ENCODE results near the gene SCRT2. TPM values are rescaled to one million over a fixed set of nuclear protein-coding genes. Genes with fewer than 3 reads are reported as not detected.
A peak's percentile ranks its signal among the peaks of the same experiment; 100 is the strongest.

The SCRT2 gene
- total RNA-seq, 1 experiment from 2014 or later, result not detected

GRCh38 chr20:676967-677366 is 1.4 kb upstream of the SCRT2 start:
- H3K4me3 ChIP-seq (ENCODE audit: low read depth, low read length), result no peak overlapping the region
- BruUV-seq (replicated peaks), result no TSS peak
- peaks cover 3% of the 10 kb centered on the region; the same call in 1 of the 2 replicates for H3K27me3 ChIP-seq (replicated peaks; ENCODE audit: control insufficient read depth, insufficient read depth, low read length)
- H3K27ac Mint-ChIP-seq (ENCODE audit: unreplicated experiment), result no peak overlapping the region
- ChIA-PET CTCF (no interaction called here), POLR2A (no interaction called here)
- no peak overlapping the region for H3K4me3 Mint-ChIP-seq (ENCODE audit: unreplicated experiment)
- H3K4me1 Mint-ChIP-seq (ENCODE audit: low read depth, unreplicated experiment), result peaks cover 7% of the 10 kb centered on the region
- H3K36me3 ChIP-seq (ENCODE audit: control insufficient read depth, insufficient read depth, low read length), result no peaks in the 10 kb centered on the region
- no peaks in the 10 kb centered on the region for H3K36me3 Mint-ChIP-seq (ENCODE audit: insufficient read depth, unreplicated experiment)
- H3K27me3 Mint-ChIP-seq (ENCODE audit: insufficient read depth, unreplicated experiment), result peaks cover 24% of the 10 kb centered on the region
- no peak for TF ChIP-seq CTCF (IDR thresholded peaks at IDR 0.05; ENCODE audit: insufficient read depth in 1 of 2, low read depth in 1 of 2, low read length in 1 of 2, severe bottlenecking in 1 of 2, unreplicated experiment in 1 of 2)
- no peaks in the 10 kb centered on the region for H3K9me3 Mint-ChIP-seq (ENCODE audit: unreplicated experiment)
- no peaks in the 10 kb centered on the region for H3K9me3 ChIP-seq
- intact Hi-C loops (cut with micrococcal nuclease; ENCODE audit: unreplicated experiment), result no loop called here
- H3K4me1 ChIP-seq, result peaks cover 10% of the 10 kb centered on the region
- DNase-seq, result no peak

GRCh38 chr20:676315-676937 is 824 bp upstream of the SCRT2 start:
- POLR2A ChIA-PET, result no interaction called here
- BruUV-seq (replicated peaks), result no TSS peak
- Mint-ChIP-seq H3K4me3 (ENCODE audit: unreplicated experiment) (peak overlapping the region; percentile 19), H3K27ac (ENCODE audit: unreplicated experiment) (no peak overlapping the region), H3K36me3 (ENCODE audit: insufficient read depth, unreplicated experiment) (no peaks in the 10 kb centered on the region), H3K9me3 (ENCODE audit: unreplicated experiment) (no peaks in the 10 kb centered on the region), H3K27me3 (ENCODE audit: insufficient read depth, unreplicated experiment) (peaks cover 29% of the 10 kb centered on the region), H3K4me1 (ENCODE audit: low read depth, unreplicated experiment) (peaks cover 7% of the 10 kb centered on the region)
- intact Hi-C loops (cut with micrococcal nuclease; ENCODE audit: unreplicated experiment), result no loop called here
- Histone ChIP-seq H3K4me3 (ENCODE audit: low read depth, low read length) (no peak overlapping the region), H3K4me1 (peaks cover 10% of the 10 kb centered on the region), H3K9me3 (no peaks in the 10 kb centered on the region), H3K36me3 (ENCODE audit: control insufficient read depth, insufficient read depth, low read length) (no peaks in the 10 kb centered on the region), H3K27me3 (replicated peaks; ENCODE audit: control insufficient read depth, insufficient read depth, low read length) (peaks cover 3% of the 10 kb centered on the region; the same call in 1 of the 2 replicates)
- no peak for TF ChIP-seq CTCF (IDR thresholded peaks at IDR 0.05; ENCODE audit: insufficient read depth in 1 of 2, low read depth in 1 of 2, low read length in 1 of 2, severe bottlenecking in 1 of 2, unreplicated experiment in 1 of 2)
- CTCF ChIA-PET, result interaction anchor here (0.6 kb wide), 1 partner anchor 114 kb away, joined by 3 read pairs; no protein-coding TSS in a partner anchor
- no peak for DNase-seq

- Mint-ChIP-seq H3K4me1 (ENCODE audit: low read depth, unreplicated experiment) (peaks cover 7% of the 10 kb centered on the region), H3K9me3 (ENCODE audit: unreplicated experiment) (no peaks in the 10 kb centered on the region), H3K27ac (ENCODE audit: unreplicated experiment) (no peak overlapping the region), H3K36me3 (ENCODE audit: insufficient read depth, unreplicated experiment) (no peaks in the 10 kb centered on the region), H3K27me3 (ENCODE audit: insufficient read depth, unreplicated experiment) (peaks cover 30% of the 10 kb centered on the region), H3K4me3 (ENCODE audit: unreplicated experiment) (no peak overlapping the region)
- ChIA-PET CTCF (interaction anchor here (0.8 kb wide), 1 partner anchor 29 kb away, joined by 5 read pairs; no protein-coding TSS in a partner anchor), POLR2A (no interaction called here)
- no peak for DNase-seq
- intact Hi-C loops (cut with micrococcal nuclease; ENCODE audit: unreplicated experiment), result no loop called here
- no TSS peak for BruUV-seq (replicated peaks)
- TF ChIP-seq CTCF (IDR thresholded peaks at IDR 0.05; ENCODE audit: insufficient read depth in 1 of 2, low read depth in 1 of 2, low read length in 1 of 2, severe bottlenecking in 1 of 2, unreplicated experiment in 1 of 2), result no peak
- peaks cover 3% of the 10 kb centered on the region; the same call in 1 of the 2 replicates for H3K27me3 ChIP-seq (replicated peaks; ENCODE audit: control insufficient read depth, insufficient read depth, low read length)
- no peak overlapping the region for H3K4me3 ChIP-seq (ENCODE audit: low read depth, low read length)
- no peaks in the 10 kb centered on the region for H3K9me3 ChIP-seq
- H3K4me1 ChIP-seq, result peaks cover 10% of the 10 kb centered on the region
- H3K36me3 ChIP-seq (ENCODE audit: control insufficient read depth, insufficient read depth, low read length), result no peaks in the 10 kb centered on the region
Measured at GRCh38 chr20:675033-675452, 559 bp downstream of the SCRT2 start.

Data from Caco-2 (cell line).